OCI-LY7 (cell line): Measurements from ENCODE around the gene PLK4. TPM values are rescaled to one million over a fixed set of nuclear protein-coding genes. Genes with fewer than 3 reads are reported as not detected.

ENCODE experiments used
- BruUV-seq: library from RNA; stranded (reverse); fragments of 400-500 nt; replicated peaks from 2 replicates; lab custom pipeline; 2021; lab: Mats Ljungman, UMichigan
- CTCF ChIA-PET: fragments of 300-600 bp; sonication (Branson Sonifier 250); formaldehyde crosslinking; loops from one replicate; lab custom pipeline; 2022; ENCODE audit warnings: antibody characterized with exemption; ENCODE audit not compliant: unreplicated experiment; lab: Charles Lee
- POLR2A ChIA-PET: fragments of 300-600 bp; sonication (Branson Sonifier 250); formaldehyde crosslinking; loops from one replicate; lab custom pipeline; 2022; ENCODE audit warnings: antibody characterized with exemption; lab: Charles Lee
- DNase-seq: peaks from one replicate; pipeline ENCODE4 v3.0.0-alpha.2; 2015; ENCODE audit warnings: low spot score
- H2AFZ ChIP-seq: fragments of 200-600 bp; sonication (generic), shearing (Covaris generic); 2 replicates; pipeline ENCODE4 v1.6.1; 2014; ENCODE audit warnings: mild to moderate bottlenecking, antibody characterized with exemption, low read length, moderate library complexity
- H3K27ac ChIP-seq: fragments of 200-600 bp; sonication (generic); 2 replicates; pipeline ENCODE4 v1.5.1; 2014; ENCODE audit warnings: mixed run types, low read depth, mild to moderate bottlenecking, moderate library complexity, low read length, inconsistent platforms; ENCODE audit not compliant: poor library complexity, severe bottlenecking
- H3K36me3 ChIP-seq: fragments of 200-600 bp; sonication (generic); 2 replicates; pipeline ENCODE4 v1.6.1; 2014; ENCODE audit warnings: mild to moderate bottlenecking, antibody characterized with exemption, low read length, moderate library complexity, mixed read lengths; ENCODE audit not compliant: insufficient read depth
- H3K4me1 ChIP-seq: fragments of 200-600 bp; sonication (generic); 2 replicates; pipeline ENCODE4 v1.5.1; 2014; ENCODE audit warnings: mild to moderate bottlenecking, low read length; ENCODE audit not compliant: insufficient read depth, poor library complexity, severe bottlenecking
- H3K4me2 ChIP-seq: fragments of 200-600 bp; sonication (generic); 2 replicates; pipeline ENCODE4 v1.6.1; 2014; ENCODE audit warnings: mild to moderate bottlenecking, low read length
- H3K4me3 ChIP-seq: fragments of 200-600 bp; sonication (generic); 2 replicates; pipeline ENCODE4 v1.5.1; 2014; ENCODE audit warnings: mild to moderate bottlenecking, low read depth, low read length; ENCODE audit not compliant: poor library complexity, severe bottlenecking
- H3K79me2 ChIP-seq: fragments of 200-600 bp; sonication (generic); 2 replicates; pipeline ENCODE4 v1.6.1; 2016; ENCODE audit warnings: low read depth, mild to moderate bottlenecking, low read length, moderate library complexity, mixed read lengths; ENCODE audit not compliant: insufficient read depth
- H3K9me2 ChIP-seq: fragments of 200-600 bp; sonication (generic); 2 replicates; pipeline ENCODE4 v1.6.1; 2016; ENCODE audit warnings: mild to moderate bottlenecking, low read length, mixed read lengths; ENCODE audit not compliant: insufficient read depth
- H3K9me3 ChIP-seq: fragments of 200-600 bp; sonication (generic); 2 replicates; pipeline ENCODE4 v1.6.1; 2014; ENCODE audit warnings: mild to moderate bottlenecking, mixed run types, low read length, mixed read lengths
- H4K20me1 ChIP-seq: fragments of 200-600 bp; sonication (generic); 2 replicates; pipeline ENCODE4 v1.6.1; 2014; ENCODE audit warnings: mild to moderate bottlenecking, antibody characterized with exemption, low read length, moderate library complexity, mixed read lengths; ENCODE audit not compliant: insufficient read depth
- EZH2phosphoT487 ChIP-seq: fragments of 200-600 bp; sonication (generic); IDR thresholded peaks from 2 replicates; pipeline ENCODE4 v1.6.1; 2018; ENCODE audit warnings: low read depth, borderline replicate concordance, mild to moderate bottlenecking, mixed run types, antibody characterized with exemption, low read length, moderate library complexity, mixed read lengths
- intact Hi-C: fragments of 100-400 bp; cut with micrococcal nuclease; formaldehyde crosslinking; loops from one replicate; pipeline ENCODE4 v1.10.0; 2022; ENCODE audit not compliant: unreplicated experiment
- total RNA-seq, 2 experiments: library from RNA; depleted of rRNA in 1 of 2; stranded (reverse); fragments of >200 nt in 1 of 2; shearing (Covaris generic) in 1 of 2; gene quantifications; 2 replicates each; pipeline ENCODE4 v1.2.3, GENCODE V29; 2014 to 2022
- TF ChIP-seq, protein P1 (sequence below): fragments of 200-600 bp; sonication (generic); conservative IDR thresholded peaks from 2 replicates; pipeline ENCODE4 v1.5.1; 2014; ENCODE audit warnings: mild to moderate bottlenecking, antibody characterized with exemption, low read length, moderate library complexity, mixed read lengths

The PLK4 gene
- total RNA-seq, 2 experiments from 2014 or later, result 68.3 to 74.1 TPM

DNA sequence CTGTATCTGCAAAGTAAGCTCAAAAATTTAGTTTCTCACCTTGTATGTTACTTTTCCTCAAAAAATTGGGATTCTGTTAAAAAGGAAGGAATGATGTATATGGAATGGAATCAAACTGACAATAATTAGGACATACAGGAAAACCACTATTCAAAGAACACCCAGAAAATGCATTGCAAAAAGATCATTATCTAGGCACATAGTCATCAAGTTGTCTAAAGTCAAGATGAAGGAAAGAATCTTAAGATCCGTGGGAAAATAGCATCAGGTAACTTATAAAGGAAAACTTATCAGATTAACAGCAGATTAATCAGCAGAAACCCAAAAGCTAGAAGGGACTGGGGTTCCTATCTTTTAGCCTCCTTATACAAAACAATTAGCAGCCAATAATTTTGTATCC is 23.1 kb upstream of the PLK4 start:
- Histone ChIP-seq H4K20me1 (no peaks in the 10 kb centered on the region), H3K4me2 (no peak overlapping the region), H3K9me2 (peaks cover 3% of the 10 kb centered on the region; the same call in 1 of the 2 replicates), H3K27ac (no peak overlapping the region), H3K79me2 (no peaks in the 10 kb centered on the region), H3K4me1 (peaks cover 6% of the 10 kb centered on the region), H3K4me3 (no peak overlapping the region), H3K9me3 (peaks cover 12% of the 10 kb centered on the region; the same call in 1 of the 2 replicates), H3K36me3 (no peaks in the 10 kb centered on the region), H2AFZ (no peak overlapping the region)
- no peak for DNase-seq
- POLR2A ChIA-PET, result interaction anchor here (0.6 to 1.4 kb wide), 4 partner anchors 18 to 1347 kb away, joined by 3 to 4 read pairs (median 3); no protein-coding TSS in a partner anchor
- CTCF ChIA-PET, result interaction anchor here (0.6 kb wide), 1 partner anchor 1345 kb away, joined by 3 read pairs; no protein-coding TSS in a partner anchor
- TF ChIP-seq EZH2phosphoT487, result no peak
- intact Hi-C loops, result no loop called here
- BruUV-seq, result no TSS peak

DNA sequence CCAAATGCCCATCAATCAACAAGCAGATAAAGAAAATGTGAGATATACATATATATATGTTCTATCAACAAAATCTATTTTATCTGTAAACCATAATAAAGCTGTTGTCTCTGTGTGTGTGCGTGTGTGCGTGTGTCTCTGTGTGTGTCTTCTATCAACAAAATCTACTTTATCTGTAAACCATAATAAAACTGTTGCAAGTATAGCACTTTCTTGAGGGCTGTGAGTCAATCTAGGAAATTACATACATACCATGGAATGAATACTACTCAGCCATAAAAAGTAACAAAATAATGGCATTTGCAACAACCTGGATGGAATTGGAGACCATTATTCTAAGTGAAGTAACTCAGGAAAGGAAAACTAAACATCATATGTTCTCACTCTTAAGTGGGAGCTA is 12.5 kb upstream of the PLK4 start:
- Histone ChIP-seq H2AFZ (no peak overlapping the region), H3K27ac (no peak overlapping the region), H3K4me3 (no peak overlapping the region), H3K4me1 (no peaks in the 10 kb centered on the region), H3K79me2 (no peaks in the 10 kb centered on the region), H3K9me2 (no peaks in the 10 kb centered on the region), H4K20me1 (no peaks in the 10 kb centered on the region), H3K4me2 (no peak overlapping the region), H3K9me3 (no peaks in the 10 kb centered on the region), H3K36me3 (no peaks in the 10 kb centered on the region)
- intact Hi-C loops, result no loop called here
- TF ChIP-seq EZH2phosphoT487, result no peak
- TF ChIP-seq, protein P1, sequence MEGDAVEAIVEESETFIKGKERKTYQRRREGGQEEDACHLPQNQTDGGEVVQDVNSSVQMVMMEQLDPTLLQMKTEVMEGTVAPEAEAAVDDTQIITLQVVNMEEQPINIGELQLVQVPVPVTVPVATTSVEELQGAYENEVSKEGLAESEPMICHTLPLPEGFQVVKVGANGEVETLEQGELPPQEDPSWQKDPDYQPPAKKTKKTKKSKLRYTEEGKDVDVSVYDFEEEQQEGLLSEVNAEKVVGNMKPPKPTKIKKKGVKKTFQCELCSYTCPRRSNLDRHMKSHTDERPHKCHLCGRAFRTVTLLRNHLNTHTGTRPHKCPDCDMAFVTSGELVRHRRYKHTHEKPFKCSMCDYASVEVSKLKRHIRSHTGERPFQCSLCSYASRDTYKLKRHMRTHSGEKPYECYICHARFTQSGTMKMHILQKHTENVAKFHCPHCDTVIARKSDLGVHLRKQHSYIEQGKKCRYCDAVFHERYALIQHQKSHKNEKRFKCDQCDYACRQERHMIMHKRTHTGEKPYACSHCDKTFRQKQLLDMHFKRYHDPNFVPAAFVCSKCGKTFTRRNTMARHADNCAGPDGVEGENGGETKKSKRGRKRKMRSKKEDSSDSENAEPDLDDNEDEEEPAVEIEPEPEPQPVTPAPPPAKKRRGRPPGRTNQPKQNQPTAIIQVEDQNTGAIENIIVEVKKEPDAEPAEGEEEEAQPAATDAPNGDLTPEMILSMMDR, result no peak
- ChIA-PET POLR2A (interaction anchor here (1.2 to 2.1 kb wide), 2 partner anchors 9 to 13 kb away, joined by 4 to 7 read pairs; partner anchors contain the start of gene PLK4), CTCF (no interaction called here)
- BruUV-seq, result no TSS peak
- DNase-seq, result no peak

DNA sequence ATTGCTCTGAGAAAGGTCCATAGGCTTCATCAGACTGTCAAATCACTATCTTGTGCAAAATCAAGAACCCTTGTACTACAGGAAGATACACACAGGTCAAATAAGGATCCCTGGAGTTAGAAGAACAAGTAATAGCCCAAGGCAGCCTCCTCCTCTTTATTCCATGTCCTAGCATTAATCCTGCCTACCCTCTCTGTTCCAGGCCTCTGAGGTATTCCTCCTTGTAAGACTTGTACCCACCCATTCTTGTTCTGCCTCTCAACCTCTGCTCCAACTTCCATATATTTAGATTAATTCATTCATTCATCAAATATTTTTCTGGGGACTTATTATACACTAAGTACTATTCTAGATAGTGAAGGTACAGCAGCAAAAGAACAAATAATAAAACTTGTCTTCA is 10.4 kb upstream of the PLK4 start:
- intact Hi-C loops, result no loop called here

More for the DNA sequence above, 10.4 kb upstream of the PLK4 start:
- Histone ChIP-seq H3K27ac (no peak overlapping the region), H2AFZ (no peak overlapping the region), H4K20me1 (no peaks in the 10 kb centered on the region), H3K4me1 (no peaks in the 10 kb centered on the region), H3K4me2 (no peak overlapping the region), H3K9me2 (no peaks in the 10 kb centered on the region), H3K4me3 (no peak overlapping the region), H3K79me2 (no peaks in the 10 kb centered on the region), H3K36me3 (no peaks in the 10 kb centered on the region), H3K9me3 (no peaks in the 10 kb centered on the region)
- CTCF ChIA-PET, result no interaction called here
- TF ChIP-seq, protein P1, result no peak
- TF ChIP-seq EZH2phosphoT487, result no peak
- POLR2A ChIA-PET, result interaction anchor here (0.6 kb wide), 1 partner anchor 1024 kb away, joined by 3 read pairs; no protein-coding TSS in a partner anchor
- no TSS peak for BruUV-seq
- DNase-seq, result no peak
